Posterior cingulate gyrus (tissue), 11 donors: ENCODE data around the gene DCDC2C.
"Not testable (repeated sequence)": the region's sequence is repeated elsewhere in the genome, so short reads cannot be mapped to it uniquely, and the experiment has no call there.

Source experiments
- DNase-seq, 10 donors: peaks; one replicate each; pipeline versions ENCODE4 v3.0.0 to v3.0.0-alpha.2; 2020 to 2021; ENCODE audit warnings: mixed read lengths in 3 of 10
- intact Hi-C: fragments of 100-400 bp; cut with DNase I; formaldehyde crosslinking; loops from one replicate; pipeline ENCODE4 v1.15.1; 2023

DCDC2C gene, protein sequence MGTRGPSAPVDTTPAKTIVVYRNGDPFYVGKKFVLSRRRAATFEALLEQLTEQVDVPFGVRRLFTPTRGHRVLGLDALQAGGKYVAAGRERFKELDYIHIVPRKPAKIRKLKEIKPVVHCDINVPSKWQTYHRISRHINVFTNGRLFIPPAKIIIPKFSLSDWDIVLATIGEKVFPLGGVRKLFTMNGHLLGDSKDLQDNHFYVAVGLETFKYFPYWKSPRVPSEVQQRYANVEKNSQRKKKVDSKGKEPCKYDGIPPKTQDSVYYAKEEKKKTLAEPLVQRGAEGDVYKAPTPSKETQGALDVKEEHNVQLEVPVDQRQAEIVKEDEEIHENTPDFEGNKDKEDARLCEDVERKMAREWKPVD

DNA sequence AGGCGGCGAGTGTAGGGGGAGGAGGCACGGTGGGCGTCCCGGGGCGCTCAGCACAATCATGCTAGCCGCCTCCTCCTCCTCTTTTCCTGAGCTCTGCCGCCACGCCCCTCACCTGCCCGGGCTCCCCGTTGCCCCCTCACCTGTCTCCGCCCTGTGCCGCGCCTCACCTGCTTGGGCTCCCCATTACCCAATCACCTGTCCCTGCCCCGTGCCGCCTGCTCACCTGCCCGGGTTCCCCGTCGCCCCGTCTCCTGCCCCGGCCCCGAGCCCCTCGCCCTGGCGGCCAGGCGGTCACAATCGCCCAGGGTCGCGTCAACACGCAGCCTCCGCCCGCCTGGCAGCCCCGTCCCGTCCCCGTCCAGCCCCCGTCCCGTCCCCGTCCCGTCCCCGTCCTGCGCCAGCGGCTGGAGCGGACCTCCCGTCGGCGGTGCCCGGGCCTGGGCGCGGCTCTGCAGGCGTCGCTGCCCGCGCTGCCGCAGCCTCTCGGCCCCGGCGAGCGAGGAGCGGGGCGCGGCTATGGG, at the start of gene DCDC2C:
DCDC2C (plus strand) TSS at position 340 of the 521 bp plus-strand sequence; CDS start at position 517, 177 bp downstream.
- intact Hi-C loops: no loop called here
- DNase-seq: peak in 1 of 10 donors; percentile 86

DNA sequence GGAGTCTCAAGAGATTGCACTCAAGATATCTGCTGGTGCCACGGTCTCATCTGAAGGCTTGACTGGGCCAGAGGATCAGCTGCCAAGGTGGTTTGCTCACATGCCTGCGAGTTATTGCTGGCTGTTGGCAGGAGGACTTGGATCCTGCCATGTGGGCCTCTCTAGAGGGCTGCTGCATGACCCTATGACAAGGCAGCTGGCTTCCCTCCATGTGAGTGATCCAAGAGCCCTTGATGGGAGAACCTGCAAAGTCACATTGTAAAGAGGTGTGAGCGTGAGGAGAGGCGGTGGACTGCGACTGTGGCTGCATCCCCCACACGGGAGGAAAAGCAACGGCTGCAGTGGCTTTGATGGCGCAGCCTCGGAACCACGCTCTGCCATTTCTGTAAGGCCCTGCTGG, 49.4 kb upstream of the DCDC2C start:
- intact Hi-C loops: loop anchor here (5.0 kb wide), 3 partner anchors 77 to 232 kb away; partner anchors contain the start of genes RNASEH1 and RPS7

DNA sequence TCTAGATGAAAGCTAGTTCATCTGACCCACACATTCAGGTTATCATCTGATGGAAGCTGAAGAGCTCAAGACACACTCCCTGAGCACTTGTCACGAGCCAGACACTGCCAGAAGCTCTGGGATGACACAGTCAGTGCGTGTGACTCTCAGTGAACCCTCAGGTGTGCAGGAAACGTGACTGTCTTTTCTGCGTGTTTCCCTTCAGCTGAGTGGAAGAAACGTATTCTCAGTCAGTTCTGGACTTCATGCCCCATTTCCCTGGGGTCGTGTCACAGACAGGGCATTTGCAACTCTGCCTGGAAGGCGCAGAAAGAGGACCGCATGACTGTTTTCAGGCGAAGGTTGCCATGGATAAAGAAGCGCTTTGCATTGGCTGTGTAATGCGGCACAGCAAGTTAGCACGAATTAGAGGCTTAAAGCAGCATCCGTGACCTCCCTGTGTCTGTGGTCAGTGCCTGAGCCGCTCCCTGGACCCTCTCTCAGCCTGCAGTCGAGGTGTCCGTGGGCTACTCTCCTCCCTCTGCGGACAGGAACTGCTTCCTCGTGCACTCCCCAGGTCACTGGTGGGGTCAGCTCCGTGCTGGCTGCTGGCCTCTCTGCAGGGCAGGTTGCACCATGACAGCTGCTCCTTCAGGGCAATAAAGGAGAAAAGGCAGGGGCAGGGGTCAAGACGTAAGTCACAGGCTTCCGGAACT, 48.7 kb upstream of the DCDC2C start:
- intact Hi-C loops: loop anchor here (5.0 kb wide), 3 partner anchors 77 to 232 kb away; partner anchors contain the start of genes RNASEH1 and RPS7
- peak in 3 of 10 donors; percentile 13 to 49 (median 47) for DNase-seq

More for the DNA sequence above, 49.4 kb upstream of the DCDC2C start:
- peak in 3 of 10 donors; percentile 48 to 69 (median 50) for DNase-seq

DNA sequence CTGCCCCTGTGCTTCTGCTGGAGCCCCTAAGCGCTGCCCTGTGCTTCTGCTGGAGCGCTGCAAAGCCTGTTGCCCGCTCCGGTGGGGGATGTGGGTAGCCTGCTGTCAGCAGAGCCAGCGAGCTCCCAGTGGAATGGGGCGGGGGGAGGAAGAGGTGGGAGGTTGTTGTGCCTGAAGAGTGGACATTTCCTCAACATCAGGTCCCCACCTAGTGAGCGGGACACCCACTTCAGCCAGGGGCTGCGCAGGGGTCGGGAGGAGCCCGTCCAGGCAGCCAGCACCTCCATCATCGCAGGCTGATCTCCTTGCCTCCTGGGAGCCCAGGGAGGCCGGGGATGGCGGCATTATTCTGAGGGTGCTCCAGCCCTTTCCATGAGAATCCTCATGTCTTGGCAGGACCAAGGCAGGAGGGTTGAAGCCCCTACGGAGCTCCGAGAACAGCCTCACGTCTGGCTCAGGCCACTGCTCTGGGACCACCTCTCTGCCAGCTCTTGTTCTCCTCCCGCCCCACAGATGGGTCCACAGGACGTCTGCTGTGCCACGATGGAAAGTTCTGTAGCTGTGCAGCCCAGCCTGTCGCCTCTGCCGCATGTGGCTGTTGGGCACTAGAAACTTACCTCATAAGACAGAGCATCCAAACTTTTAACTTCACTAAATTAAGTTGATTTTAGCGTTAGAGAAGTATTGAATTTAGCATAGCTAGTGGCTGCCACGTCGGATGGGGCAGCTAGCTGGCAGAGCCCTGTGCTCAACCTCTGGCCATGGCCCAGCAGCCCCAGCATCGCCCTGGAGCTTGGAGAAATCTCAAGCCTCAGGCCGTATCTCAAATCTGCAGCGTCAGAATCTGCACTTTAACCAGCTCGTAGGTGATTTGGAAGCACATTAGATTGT, 47.3 kb upstream of the DCDC2C start:
- peak in 4 of 10 donors; percentile 9 to 75 (median 70) for DNase-seq
- intact Hi-C loops: no loop called here

DNA sequence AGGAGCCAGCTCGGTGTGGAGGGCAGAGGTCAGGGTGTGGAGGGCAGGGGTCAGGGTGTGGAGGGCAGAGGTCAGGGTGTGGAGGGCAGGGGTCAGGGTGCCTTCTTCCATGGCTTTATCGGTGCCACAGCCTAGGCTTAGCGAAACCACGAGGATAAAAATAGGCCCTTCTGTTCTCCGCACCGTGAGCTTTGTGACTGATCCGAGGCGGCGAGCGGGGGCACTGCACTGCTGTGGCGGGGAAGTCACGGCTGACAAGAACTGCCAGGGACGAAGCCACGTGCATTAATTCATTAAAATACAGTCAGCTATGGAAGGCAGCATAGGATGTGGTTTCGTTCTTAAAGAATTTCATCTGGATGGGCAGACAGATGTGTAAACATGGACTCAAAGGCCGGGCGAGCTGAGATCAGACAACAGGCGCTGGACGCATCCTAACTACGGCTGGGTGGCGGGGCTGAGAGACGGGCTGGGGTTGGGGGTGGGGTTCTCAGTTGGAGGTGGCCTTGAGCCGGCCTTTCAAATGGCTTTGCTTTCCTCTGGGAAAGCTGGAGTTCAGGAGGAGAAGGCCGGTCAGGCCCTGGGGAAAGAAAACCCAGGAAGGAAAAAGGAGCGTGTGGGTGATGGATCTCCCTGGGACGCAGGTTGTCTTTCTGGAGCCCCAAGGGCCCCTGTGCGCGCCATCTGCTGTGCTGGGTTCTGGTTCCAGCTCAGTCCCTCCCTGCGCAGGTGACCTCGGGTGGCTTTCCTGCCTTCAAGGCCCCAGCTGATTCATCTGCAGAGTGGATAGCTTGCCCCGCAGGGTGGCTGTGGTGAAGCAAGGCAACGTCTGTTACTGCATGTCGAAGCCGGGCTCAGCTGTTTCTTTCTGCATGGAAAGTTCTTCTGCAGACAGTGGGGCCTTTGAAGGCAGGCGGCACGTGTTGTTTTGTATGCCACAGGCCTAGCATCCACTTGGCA, 46.3 kb upstream of the DCDC2C start:
- DNase-seq: peak in 7 of 10 donors; percentile 22 to 90 (median 69)
- intact Hi-C loops: no loop called here

DNA sequence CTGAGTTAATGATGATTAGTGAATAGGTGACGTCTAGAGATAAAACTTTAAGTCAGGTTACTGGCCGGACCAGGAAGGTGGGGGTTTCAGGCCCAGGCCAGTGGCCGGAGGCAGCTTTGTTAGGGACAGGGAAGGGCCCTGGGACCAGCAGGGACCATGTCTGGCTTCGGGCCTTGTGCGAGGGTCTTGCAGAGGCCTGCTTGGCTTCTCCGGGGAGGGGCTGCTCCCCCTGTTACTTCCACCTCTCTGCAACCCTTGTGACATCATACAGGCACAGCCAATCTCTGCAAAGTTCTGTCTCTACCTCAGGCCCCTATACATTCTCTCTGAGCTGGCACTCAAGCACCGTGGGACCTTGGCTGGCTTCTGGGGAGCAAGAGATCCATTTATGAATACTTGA, 45.5 kb upstream of the DCDC2C start, which contains the start of gene ALLC:
ALLC (plus strand) TSS at position 320 of the 400 bp plus-strand sequence. CDS start 12,958 bp downstream, outside the sequence.
- intact Hi-C loops: no loop called here
- DNase-seq: peak in 1 of 10 donors; percentile 53

DNA sequence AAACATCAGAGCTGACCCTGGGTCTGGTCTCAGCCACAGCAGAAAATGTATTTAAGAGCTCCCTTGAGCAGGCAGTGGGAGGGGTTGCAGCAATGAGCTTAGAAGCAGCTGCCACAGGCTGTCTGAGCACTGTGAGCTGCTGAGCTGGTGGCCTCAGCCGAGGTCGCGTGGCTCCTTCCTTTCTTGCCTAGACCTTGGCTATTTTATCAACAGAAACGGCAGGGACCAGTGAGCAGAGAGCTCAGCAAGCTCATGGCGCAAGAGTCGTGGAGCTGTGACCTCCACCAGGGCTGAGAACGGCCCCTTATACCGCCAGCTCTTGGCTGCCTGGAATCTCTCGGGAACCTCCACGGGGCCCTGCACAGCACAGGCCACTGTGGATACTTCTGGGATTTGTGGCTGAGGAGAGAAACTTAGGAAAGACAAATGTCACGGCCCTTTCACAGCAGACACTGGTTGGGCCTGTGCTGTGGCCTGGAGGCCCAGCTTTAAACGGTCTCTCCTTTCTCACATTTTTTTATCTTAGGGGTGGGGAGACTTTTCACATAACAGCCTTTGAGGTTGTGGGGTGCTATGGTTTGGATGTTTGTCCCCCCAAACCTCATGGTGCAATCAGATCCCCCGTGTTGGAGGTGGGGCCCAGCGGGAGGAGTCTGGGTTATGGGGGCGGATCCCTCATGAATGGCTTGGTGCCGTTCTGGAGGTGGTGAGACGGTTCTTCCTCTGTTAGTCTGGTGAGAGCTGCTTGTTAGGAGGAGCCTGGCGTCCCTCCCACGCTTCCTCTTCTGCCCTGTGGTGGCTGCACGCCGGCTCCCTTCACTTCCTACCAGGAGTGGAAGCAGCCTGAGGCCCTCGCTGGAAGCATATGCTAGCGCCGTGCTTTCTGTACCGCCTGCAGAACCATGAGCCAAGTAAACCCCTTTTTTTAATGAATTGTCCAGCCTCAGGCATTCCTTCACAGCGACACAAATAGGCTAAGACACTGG, 43.6 kb upstream of the DCDC2C start:
- peak in 1 of 10 donors; percentile 58 for DNase-seq
- intact Hi-C loops: no loop called here

DNA sequence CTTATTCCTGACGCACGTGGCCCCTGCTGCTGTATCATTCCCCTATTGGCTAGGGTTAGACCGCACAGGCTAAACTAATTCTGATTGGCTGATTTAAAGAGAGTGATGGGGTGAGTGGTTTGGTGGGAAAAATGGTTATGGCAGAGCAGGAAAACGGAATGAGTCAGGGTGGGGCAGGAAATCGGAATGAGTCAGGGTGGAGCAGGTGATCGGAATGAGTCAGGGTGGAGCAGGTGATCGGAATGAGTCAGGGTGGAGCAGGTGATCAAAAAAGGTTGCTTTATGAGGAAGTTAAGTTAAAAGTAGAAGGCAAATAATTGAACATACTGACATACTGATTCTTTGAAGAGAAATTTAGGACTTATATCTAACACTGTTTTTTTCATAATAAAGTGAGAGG, 42.7 kb upstream of the DCDC2C start:
- DNase-seq: peak in 1 of 10 donors; percentile 15
- intact Hi-C loops: not testable (repeated sequence)

DNA sequence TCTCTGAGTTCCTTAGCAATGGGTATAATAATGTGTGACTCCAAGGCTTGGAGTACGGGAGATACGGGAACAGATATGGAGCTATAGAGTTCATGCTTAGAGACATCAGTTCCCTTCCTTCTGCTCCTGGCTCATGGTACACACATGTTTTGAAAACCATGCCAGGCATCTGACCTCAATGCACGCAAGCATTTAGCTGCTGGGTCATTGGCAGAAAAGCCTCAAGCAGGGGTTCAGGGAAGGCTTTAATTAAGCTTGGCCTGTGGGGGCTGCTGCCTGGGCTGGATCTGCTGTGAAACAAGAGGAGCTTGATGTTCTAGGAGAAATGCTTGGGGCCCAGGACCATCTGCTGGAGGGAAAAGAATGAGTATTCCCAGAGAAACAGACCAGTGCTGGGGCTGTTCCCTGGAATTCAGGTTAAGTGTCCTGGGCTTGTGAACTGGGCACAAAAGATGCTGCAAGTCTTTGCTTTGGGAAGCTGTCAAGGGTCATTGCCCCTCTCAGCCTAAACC, 42.2 kb upstream of the DCDC2C start:
- intact Hi-C loops: no loop called here
- DNase-seq: peak in 1 of 10 donors; percentile 27

DNA sequence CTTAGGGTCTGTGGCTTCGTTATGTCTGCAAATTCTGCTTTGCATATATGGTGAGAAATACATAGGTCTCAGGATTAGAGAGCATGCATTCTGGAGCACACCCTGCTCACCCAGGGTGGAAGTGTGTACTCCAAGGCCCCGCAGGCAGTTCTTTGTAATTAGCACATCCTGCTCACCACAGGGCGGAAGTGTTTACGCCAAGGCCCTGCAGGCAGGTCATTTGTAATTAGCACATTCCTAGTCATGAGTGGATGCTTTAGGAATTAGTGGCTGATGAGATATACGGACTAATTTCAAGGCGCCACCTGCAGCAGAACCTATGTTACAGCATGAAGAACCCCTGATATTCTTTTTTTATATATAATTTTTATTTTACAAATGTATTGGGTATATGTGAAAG, 41.1 kb upstream of the DCDC2C start:
- intact Hi-C loops: no loop called here
- no peak for DNase-seq

DNA sequence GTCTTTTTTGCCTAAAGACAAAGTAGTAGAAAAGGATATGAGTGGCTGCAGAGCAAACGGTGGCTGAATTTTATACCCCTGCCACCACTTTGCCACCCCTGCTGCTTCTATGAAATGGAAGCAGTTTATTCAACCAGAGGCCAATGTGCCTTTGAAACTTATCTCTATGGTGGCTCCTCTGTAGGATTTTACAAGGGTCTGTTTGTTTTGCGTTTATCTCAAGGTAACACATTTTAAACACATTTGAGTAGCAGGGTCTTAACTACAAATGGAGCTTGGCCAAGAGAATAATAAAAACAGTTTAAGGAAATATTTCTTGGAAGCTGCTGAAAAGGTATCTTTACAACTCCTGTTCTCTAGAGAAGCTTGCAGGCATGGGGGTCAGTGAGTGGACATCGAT, 39.3 kb upstream of the DCDC2C start:
- DNase-seq: no peak
- intact Hi-C loops: no loop called here

DNA sequence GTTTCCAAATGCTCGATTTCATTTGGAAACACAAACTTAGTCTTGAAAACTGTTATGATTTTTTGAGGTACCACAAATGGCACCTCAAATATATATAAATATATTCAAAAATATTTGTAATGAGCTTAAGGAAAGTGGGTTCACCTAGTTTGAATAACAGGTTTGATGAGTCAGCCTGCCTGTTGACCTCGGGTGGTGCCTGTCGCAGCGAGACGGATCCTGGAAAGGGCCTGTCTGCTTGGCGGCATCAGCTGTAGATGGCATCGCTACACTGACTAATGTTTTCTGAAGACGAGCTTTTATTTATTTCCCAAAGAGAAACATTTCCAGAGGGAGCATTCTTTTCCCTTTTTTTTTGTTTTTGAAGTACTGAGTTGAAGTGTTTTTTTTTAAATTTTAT, 38.5 kb upstream of the DCDC2C start:
- no peak for DNase-seq

DNA sequence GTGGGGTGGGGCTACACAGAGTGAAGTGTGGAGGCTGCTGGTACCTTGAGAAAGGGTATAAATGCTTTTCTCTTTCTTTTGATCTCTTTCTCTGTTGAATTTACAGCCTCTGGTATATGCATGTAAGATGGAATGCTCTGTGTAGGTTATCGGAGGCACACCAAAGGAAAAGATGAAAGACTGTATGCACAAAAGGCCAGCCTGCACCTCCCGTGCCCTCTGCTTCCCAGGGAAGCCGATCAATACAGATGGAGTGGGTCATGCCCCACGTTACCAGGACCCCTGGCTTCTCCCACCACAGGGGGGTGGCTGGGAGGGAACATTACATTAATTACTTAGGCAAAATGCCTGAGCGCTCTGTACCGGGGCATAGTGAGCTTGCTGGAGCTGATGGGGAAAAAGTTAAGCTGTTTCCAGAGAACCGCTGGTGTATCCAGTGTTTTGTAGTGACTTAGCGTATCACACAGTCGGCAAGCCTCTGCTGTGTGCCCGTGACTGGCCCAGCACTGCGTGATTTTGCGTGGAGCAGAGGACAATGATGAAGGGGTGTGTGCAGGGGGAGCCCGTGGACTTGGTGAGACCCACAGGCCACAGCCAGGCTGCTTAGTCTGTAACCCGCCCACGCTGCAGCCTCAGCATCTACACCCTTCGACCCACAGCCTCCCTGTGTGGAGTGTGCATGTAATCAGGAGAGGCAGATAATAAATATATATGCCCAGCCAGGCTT, 37.3 kb upstream of the DCDC2C start:
- DNase-seq: peak in 1 of 10 donors; percentile 48
- intact Hi-C loops: no loop called here

More for the DNA sequence above, 38.5 kb upstream of the DCDC2C start:
- intact Hi-C loops: no loop called here

DNA sequence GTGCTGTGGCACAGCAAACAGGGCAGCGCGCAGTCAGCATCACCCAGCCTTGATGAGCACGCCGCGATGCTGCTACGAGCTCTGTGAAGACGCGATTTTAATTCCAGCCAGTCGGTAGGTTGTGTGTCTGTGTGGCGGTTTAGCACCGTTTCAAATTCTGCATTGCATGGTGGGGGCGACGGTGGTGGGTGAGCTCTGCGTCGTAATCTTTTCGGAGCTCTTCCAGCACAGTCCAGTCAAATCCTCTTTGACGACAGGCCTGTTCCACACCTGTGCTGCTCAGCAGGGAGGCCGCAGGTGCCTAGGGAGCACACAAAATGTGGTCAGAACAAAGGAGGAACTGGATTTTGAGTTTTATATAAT, 36.8 kb upstream of the DCDC2C start:
- intact Hi-C loops: no loop called here
- no peak for DNase-seq

DNA sequence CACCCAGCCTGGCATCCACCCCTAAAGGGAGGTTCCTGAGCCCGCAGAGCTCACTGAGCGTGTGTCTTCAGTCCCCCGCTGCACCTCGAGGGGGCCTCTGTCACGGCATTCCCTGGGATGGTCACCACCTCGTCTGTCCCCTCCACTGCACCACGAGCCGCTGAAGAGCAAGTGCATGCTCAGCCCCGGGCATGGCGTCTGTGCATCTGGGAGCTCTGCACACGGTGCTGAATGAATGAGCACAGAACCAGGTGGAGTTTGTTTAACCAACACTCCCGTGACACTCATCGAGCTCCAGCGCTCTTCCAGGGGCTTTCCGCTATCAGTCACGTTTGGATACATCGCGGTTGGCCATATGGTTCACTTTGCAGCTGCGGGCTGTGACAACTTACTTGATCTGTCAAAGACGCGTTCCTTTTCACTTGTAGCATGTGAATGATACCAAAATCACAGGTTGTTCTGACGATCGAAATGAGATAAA, 36.2 kb upstream of the DCDC2C start:
- DNase-seq: no peak
- intact Hi-C loops: no loop called here

DNA sequence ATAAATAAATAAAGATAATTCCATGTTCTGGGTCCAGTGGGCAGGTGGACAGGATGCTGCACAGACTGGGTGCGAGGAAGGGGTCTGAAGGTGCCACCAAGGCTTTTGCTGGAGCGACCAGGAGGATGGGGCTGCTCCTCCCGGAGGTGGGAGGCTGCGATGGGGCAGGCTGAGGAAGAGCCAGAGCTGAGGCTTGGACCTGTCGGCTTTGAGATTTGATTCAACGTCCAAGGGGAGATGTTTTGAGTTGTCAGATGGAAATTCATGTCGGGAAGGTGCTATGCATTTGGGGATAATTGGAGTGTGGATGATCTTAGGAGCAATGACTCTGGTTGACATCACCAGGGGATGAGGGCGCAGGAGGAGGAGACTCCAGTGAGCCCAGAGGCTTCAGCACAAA, 33.7 kb upstream of the DCDC2C start:
- intact Hi-C loops: no loop called here
- peak in 1 of 10 donors; percentile 42 for DNase-seq

DNA sequence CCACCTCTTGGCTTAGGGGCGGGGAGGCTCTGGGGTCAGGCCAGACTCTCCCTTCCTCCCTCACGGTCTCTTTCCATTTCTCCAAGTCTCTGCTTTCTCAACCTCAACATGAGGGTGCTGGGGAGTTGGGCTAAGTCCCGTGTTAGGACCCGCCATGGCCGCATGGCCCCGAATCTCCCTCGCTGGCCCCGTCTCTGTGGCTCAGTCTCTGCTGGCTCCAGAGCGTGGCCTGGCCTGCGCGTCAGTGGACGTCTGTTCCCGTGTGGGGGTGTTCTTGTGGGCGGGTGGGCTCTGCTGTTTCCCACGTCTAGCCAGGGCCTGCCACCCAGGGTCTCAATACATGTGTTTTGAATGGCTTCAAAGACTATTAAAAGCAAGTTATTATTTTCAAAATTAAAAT, 33.0 kb upstream of the DCDC2C start:
- peak in 1 of 10 donors; percentile 82 for DNase-seq

More for the DNA sequence above, 33.0 kb upstream of the DCDC2C start:
- intact Hi-C loops: no loop called here
